K562 (cell line): ENCODE results near the gene TSR3.

Experiments
- EP300 ChIP-seq: IDR thresholded peaks from 2 replicates; pipeline ENCODE4 v1.6.1; 2012; ENCODE audit warnings: low read length, improper control_type of control experiment
- HDAC6 ChIP-seq: IDR thresholded peaks from 2 replicates; pipeline ENCODE4 v1.6.1; 2012; ENCODE audit warnings: low read depth, mild to moderate bottlenecking, control low read depth, inconsistent platforms, low read length, moderate library complexity
- KDM4B ChIP-seq, 2 experiments: fragments of 450-650 bp in 1 of 2; sonication (generic) in 1 of 2; IDR thresholded peaks; 2 replicates each; pipeline ENCODE4 v1.6.1; 2016 to 2017; ENCODE audit warnings: borderline replicate concordance in 2 of 2, antibody characterized with exemption in 1 of 2, low read depth in 1 of 2, mild to moderate bottlenecking in 1 of 2
- TEAD4 ChIP-seq, 2 experiments: sonication (generic) in 1 of 2; formaldehyde crosslinking in 1 of 2; IDR thresholded peaks; 2 replicates each; pipeline versions ENCODE4 v1.6.1 to v1.8.0; 2012 to 2022; ENCODE audit warnings: borderline replicate concordance in 1 of 2, inconsistent platforms in 1 of 2, low read length in 1 of 2, mild to moderate bottlenecking in 1 of 2, missing genetic modification reagents in 1 of 2
- YY1 ChIP-seq, 3 experiments: IDR thresholded peaks; 2 replicates each; pipeline ENCODE4 v1.6.1; 2011; ENCODE audit warnings: low read length in 2 of 3, mild to moderate bottlenecking in 2 of 3, moderate library complexity in 2 of 3, borderline replicate concordance in 1 of 3, control low read depth in 1 of 3, low read depth in 1 of 3; ENCODE audit not compliant: insufficient read depth in 3 of 3, insufficient replicate concordance in 2 of 3, control insufficient read depth in 1 of 3, insufficient read length in 1 of 3; ENCODE audit errors: extremely low read depth in 1 of 3
- ZNF696 ChIP-seq: fragments of 250-450 bp; sonication (Bioruptor Pico); conservative IDR thresholded peaks from 2 replicates; pipeline ENCODE4 v1.4.0; 2020; ENCODE audit warnings: mild to moderate bottlenecking, moderate library complexity
- TF ChIP-seq, protein P1 (sequence below), 3 experiments: IDR thresholded peaks in 2 of 3; conservative IDR thresholded peaks in 1 of 3; 2 replicates each; pipeline ENCODE4 v1.5.1; 2011 to 2012; ENCODE audit warnings: low read length in 3 of 3, mild to moderate bottlenecking in 3 of 3, control low read depth in 2 of 3, improper control_type of control experiment in 1 of 3, inconsistent platforms in 1 of 3, low read depth in 1 of 3, mixed read lengths in 1 of 3, moderate library complexity in 1 of 3; ENCODE audit not compliant: insufficient read depth in 2 of 3
- TF ChIP-seq, protein P2 (sequence below): fragments of 200-600 bp; sonication (generic); IDR thresholded peaks from one replicate; pipeline ENCODE4 v1.6.1; 2012; ENCODE audit warnings: mild to moderate bottlenecking, low read depth, low read length, inconsistent platforms

DNA sequence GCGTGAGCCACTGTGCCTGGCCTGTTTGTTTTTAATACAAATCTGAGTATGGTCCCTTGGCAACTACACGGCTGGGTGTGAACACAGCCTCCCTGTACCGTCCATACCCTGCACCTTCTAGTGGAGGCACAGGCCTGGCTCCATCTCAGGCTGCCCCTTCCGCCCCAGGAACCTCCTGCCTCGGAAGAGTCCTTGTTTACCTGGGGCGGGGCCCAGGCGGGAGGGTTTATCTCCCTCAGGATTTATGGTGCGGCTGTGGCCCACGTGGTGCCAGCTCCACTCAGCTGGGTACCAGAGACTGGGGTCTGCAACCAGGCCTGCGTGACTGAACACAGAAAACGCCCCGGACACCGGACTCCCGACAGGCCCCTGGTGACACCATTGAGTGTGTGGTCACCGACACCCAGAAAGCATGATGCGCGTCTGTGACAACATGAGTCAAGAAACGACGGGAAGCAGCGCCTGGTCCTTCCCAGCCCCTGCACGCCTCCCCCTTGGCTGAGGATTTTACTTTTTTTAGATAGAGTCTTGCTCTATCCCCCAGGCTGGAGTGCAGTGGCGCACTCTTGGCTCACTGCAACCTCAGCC is 43.9 kb upstream of the TSR3 start:
- TF ChIP-seq, protein P1, sequence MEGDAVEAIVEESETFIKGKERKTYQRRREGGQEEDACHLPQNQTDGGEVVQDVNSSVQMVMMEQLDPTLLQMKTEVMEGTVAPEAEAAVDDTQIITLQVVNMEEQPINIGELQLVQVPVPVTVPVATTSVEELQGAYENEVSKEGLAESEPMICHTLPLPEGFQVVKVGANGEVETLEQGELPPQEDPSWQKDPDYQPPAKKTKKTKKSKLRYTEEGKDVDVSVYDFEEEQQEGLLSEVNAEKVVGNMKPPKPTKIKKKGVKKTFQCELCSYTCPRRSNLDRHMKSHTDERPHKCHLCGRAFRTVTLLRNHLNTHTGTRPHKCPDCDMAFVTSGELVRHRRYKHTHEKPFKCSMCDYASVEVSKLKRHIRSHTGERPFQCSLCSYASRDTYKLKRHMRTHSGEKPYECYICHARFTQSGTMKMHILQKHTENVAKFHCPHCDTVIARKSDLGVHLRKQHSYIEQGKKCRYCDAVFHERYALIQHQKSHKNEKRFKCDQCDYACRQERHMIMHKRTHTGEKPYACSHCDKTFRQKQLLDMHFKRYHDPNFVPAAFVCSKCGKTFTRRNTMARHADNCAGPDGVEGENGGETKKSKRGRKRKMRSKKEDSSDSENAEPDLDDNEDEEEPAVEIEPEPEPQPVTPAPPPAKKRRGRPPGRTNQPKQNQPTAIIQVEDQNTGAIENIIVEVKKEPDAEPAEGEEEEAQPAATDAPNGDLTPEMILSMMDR (IDR thresholded peaks at IDR 0.05 in 2 of 3, conservative IDR thresholded peaks at IDR 0.05 in 1 of 3; ENCODE audit: insufficient read depth in 2 of 3, low read depth in 1 of 3, low read length in 3 of 3), result no peak
- TF ChIP-seq, protein P2, sequence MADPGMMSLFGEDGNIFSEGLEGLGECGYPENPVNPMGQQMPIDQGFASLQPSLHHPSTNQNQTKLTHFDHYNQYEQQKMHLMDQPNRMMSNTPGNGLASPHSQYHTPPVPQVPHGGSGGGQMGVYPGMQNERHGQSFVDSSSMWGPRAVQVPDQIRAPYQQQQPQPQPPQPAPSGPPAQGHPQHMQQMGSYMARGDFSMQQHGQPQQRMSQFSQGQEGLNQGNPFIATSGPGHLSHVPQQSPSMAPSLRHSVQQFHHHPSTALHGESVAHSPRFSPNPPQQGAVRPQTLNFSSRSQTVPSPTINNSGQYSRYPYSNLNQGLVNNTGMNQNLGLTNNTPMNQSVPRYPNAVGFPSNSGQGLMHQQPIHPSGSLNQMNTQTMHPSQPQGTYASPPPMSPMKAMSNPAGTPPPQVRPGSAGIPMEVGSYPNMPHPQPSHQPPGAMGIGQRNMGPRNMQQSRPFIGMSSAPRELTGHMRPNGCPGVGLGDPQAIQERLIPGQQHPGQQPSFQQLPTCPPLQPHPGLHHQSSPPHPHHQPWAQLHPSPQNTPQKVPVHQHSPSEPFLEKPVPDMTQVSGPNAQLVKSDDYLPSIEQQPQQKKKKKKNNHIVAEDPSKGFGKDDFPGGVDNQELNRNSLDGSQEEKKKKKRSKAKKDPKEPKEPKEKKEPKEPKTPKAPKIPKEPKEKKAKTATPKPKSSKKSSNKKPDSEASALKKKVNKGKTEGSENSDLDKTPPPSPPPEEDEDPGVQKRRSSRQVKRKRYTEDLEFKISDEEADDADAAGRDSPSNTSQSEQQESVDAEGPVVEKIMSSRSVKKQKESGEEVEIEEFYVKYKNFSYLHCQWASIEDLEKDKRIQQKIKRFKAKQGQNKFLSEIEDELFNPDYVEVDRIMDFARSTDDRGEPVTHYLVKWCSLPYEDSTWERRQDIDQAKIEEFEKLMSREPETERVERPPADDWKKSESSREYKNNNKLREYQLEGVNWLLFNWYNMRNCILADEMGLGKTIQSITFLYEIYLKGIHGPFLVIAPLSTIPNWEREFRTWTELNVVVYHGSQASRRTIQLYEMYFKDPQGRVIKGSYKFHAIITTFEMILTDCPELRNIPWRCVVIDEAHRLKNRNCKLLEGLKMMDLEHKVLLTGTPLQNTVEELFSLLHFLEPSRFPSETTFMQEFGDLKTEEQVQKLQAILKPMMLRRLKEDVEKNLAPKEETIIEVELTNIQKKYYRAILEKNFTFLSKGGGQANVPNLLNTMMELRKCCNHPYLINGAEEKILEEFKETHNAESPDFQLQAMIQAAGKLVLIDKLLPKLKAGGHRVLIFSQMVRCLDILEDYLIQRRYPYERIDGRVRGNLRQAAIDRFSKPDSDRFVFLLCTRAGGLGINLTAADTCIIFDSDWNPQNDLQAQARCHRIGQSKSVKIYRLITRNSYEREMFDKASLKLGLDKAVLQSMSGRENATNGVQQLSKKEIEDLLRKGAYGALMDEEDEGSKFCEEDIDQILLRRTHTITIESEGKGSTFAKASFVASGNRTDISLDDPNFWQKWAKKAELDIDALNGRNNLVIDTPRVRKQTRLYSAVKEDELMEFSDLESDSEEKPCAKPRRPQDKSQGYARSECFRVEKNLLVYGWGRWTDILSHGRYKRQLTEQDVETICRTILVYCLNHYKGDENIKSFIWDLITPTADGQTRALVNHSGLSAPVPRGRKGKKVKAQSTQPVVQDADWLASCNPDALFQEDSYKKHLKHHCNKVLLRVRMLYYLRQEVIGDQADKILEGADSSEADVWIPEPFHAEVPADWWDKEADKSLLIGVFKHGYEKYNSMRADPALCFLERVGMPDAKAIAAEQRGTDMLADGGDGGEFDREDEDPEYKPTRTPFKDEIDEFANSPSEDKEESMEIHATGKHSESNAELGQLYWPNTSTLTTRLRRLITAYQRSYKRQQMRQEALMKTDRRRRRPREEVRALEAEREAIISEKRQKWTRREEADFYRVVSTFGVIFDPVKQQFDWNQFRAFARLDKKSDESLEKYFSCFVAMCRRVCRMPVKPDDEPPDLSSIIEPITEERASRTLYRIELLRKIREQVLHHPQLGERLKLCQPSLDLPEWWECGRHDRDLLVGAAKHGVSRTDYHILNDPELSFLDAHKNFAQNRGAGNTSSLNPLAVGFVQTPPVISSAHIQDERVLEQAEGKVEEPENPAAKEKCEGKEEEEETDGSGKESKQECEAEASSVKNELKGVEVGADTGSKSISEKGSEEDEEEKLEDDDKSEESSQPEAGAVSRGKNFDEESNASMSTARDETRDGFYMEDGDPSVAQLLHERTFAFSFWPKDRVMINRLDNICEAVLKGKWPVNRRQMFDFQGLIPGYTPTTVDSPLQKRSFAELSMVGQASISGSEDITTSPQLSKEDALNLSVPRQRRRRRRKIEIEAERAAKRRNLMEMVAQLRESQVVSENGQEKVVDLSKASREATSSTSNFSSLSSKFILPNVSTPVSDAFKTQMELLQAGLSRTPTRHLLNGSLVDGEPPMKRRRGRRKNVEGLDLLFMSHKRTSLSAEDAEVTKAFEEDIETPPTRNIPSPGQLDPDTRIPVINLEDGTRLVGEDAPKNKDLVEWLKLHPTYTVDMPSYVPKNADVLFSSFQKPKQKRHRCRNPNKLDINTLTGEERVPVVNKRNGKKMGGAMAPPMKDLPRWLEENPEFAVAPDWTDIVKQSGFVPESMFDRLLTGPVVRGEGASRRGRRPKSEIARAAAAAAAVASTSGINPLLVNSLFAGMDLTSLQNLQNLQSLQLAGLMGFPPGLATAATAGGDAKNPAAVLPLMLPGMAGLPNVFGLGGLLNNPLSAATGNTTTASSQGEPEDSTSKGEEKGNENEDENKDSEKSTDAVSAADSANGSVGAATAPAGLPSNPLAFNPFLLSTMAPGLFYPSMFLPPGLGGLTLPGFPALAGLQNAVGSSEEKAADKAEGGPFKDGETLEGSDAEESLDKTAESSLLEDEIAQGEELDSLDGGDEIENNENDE, result no peak
- TF ChIP-seq ZNF696 (CRISPR knock-in tag), result no peak
- no peak for TF ChIP-seq TEAD4 (IDR thresholded peaks at IDR 0.05; ENCODE audit: low read length)
- TF ChIP-seq TEAD4 (CRISPR knock-in tag; IDR thresholded peaks at IDR 0.05; ENCODE audit: borderline replicate concordance), result no peak
- no peak for TF ChIP-seq EP300
- TF ChIP-seq HDAC6, result no peak
- TF ChIP-seq KDM4B (IDR thresholded peaks at IDR 0.05; ENCODE audit: borderline replicate concordance in 2 of 2, low read depth in 1 of 2), result no peak
- TF ChIP-seq YY1 (IDR thresholded peaks at IDR 0.05; ENCODE audit: borderline replicate concordance in 1 of 3, control insufficient read depth in 1 of 3, extremely low read depth in 1 of 3, insufficient read depth in 3 of 3, insufficient read length in 1 of 3, insufficient replicate concordance in 2 of 3, low read depth in 1 of 3, low read length in 2 of 3), result no peak
